Stimulated activated CD4-positive, alpha-beta T cell treated with anti-CD3 and anti-CD28 coated beads, Interleukin-15, amount 100 ng/mL, for 24 hours (primary cell): Measurements from ENCODE around the gene GNAQ.
"Not testable (repeated sequence)": the region's sequence is repeated elsewhere in the genome, so short reads cannot be mapped to it uniquely, and the experiment has no call there.

Source experiments
- DNase-seq: peaks from one replicate; pipeline ENCODE4 v3.0.0-alpha.2; 2020

Gene GNAQ

GRCh38 chr9:77806741-77807140 lies 224.9 kb downstream of the GNAQ start:
- DNase-seq = no peak

GRCh38 chr9:77805810-77806209 lies 225.8 kb downstream of the GNAQ start:
- DNase-seq = no peak

GRCh38 chr9:77803423-77803822 lies 228.2 kb downstream of the GNAQ start:
- no peak for DNase-seq

- no peak for DNase-seq
Measured at GRCh38 chr9:77802515-77803293, 228.9 kb downstream of the GNAQ start.

GRCh38 chr9:77802064-77802463 lies 229.5 kb downstream of the GNAQ start:
- no peak for DNase-seq

- no peak for DNase-seq
Measured at GRCh38 chr9:77800924-77801551, 230.6 kb downstream of the GNAQ start.

GRCh38 chr9:77798140-77798539 lies 233.5 kb downstream of the GNAQ start:
- no peak for DNase-seq

- no peak for DNase-seq
Measured at GRCh38 chr9:77794985-77795384, 236.6 kb downstream of the GNAQ start.

- no peak for DNase-seq
Measured at GRCh38 chr9:77793849-77794248, 237.8 kb downstream of the GNAQ start.

GRCh38 chr9:77789891-77790290 lies 241.7 kb downstream of the GNAQ start:
- no peak for DNase-seq

- DNase-seq = no peak
Measured at GRCh38 chr9:77785341-77785740, 246.3 kb downstream of the GNAQ start.

- DNase-seq = no peak
Measured at GRCh38 chr9:77783518-77783917, 248.1 kb downstream of the GNAQ start.

GRCh38 chr9:77779010-77779409 lies 252.6 kb downstream of the GNAQ start:
- DNase-seq = no peak

GRCh38 chr9:77773381-77773780 lies 258.2 kb downstream of the GNAQ start:
- DNase-seq = no peak

- DNase-seq = no peak
Measured at GRCh38 chr9:77772646-77773045, 259.0 kb downstream of the GNAQ start.

GRCh38 chr9:77771171-77771570 lies 260.4 kb downstream of the GNAQ start:
- no peak for DNase-seq

- DNase-seq = no peak
Measured at GRCh38 chr9:77770340-77770739, 261.3 kb downstream of the GNAQ start.

- DNase-seq = no peak
Measured at GRCh38 chr9:77769246-77769645, 262.4 kb downstream of the GNAQ start.

- DNase-seq = no peak
Measured at GRCh38 chr9:77766587-77766986, 265.0 kb downstream of the GNAQ start.

- DNase-seq = no peak
Measured at GRCh38 chr9:77765781-77766259, 265.8 kb downstream of the GNAQ start.

- DNase-seq = no peak
Measured at GRCh38 chr9:77764894-77765780, 266.5 kb downstream of the GNAQ start.

GRCh38 chr9:77763566-77763965 lies 268.0 kb downstream of the GNAQ start:
- no peak for DNase-seq

- not testable (repeated sequence) for DNase-seq
Measured at GRCh38 chr9:77760919-77761318, 270.7 kb downstream of the GNAQ start.
